ENCODE data around the gene PDE3A. TPM values are rescaled to one million over a fixed set of nuclear protein-coding genes. Genes with fewer than 3 reads are reported as not detected.

PDE3A gene
- total RNA-seq, 4 donors from 2014 or later, result 4.4 to 5.3 (median 4.9) TPM

DNA sequence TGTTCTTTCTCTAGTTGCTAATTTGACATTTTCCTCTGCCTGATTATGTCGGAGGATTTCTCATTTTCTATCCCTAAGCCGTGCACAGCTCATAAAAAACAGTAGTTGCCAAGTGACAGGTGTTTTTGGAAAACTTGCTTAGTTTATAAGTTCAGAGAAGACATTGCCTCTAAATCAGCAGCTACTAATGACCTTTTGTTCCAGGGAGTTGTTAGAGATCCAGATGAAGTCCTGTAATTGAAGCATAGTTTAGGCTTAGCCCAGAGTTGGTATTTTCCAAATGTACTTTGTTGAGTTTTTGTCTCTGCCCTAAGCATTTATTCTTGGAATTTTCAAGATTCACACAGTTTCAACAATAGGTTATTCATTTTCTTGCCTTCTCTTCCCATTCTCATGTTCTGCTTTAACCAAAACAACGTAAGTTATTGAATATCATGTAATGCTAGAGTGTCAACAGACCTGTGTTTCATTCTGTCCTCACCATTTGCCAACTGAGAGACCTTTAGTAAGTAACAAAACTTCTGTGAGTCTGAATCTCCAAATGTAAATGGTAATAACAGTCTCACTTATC is 216.8 kb downstream of the PDE3A start:
- in situ Hi-C loops (cut with MboI; ENCODE audit: low sequenced_read_pairs in 4 of 4), result no loop called here

DNA sequence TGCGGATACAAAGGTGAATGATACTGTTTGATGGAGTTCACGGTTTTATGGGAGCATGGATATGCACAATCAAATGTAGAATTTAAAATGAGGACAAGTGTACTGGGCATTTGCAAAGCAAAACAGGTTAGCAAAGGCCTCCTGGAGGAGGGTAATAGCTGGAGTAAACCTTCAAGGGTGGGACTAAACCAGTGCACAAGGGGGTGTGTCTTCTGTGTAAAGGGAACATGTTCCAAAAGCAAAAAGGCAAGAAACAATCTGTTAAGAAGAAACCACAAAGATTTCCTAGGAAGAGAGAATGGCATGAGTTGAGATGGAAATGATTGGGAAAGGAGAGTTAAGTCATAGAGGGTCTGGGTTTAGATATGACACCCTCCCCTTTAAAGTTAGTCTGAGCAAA is 217.6 kb downstream of the PDE3A start:
- TF ChIP-seq, protein P1, sequence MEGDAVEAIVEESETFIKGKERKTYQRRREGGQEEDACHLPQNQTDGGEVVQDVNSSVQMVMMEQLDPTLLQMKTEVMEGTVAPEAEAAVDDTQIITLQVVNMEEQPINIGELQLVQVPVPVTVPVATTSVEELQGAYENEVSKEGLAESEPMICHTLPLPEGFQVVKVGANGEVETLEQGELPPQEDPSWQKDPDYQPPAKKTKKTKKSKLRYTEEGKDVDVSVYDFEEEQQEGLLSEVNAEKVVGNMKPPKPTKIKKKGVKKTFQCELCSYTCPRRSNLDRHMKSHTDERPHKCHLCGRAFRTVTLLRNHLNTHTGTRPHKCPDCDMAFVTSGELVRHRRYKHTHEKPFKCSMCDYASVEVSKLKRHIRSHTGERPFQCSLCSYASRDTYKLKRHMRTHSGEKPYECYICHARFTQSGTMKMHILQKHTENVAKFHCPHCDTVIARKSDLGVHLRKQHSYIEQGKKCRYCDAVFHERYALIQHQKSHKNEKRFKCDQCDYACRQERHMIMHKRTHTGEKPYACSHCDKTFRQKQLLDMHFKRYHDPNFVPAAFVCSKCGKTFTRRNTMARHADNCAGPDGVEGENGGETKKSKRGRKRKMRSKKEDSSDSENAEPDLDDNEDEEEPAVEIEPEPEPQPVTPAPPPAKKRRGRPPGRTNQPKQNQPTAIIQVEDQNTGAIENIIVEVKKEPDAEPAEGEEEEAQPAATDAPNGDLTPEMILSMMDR (IDR thresholded peaks at IDR 0.05 in 4 of 5, conservative IDR thresholded peaks at IDR 0.05 in 1 of 5), result no peak
- TF ChIP-seq POLR2A (IDR thresholded peaks at IDR 0.05), result no peak
- Histone ChIP-seq H3K4me1 (no peaks in the 10 kb centered on the region), H3K27ac (no peak overlapping the region), H3K27me3 (no peaks in the 10 kb centered on the region), H3K9me3 (no peaks in the 10 kb centered on the region), H3K4me3 (no peak overlapping the region), H3K36me3 (no peaks in the 10 kb centered on the region)
- DNase-seq (no peak), ATAC-seq (no peak)
- in situ Hi-C loops (cut with MboI; ENCODE audit: low sequenced_read_pairs in 4 of 4), result no loop called here
- intact Hi-C loops (cut with DNase I; ENCODE audit: low total_unique reads), result no loop called here

More for the DNA sequence above, 216.8 kb downstream of the PDE3A start:
- Histone ChIP-seq H3K9me3 (no peaks in the 10 kb centered on the region), H3K36me3 (no peaks in the 10 kb centered on the region), H3K4me3 (no peak overlapping the region), H3K4me1 (no peaks in the 10 kb centered on the region), H3K27me3 (no peaks in the 10 kb centered on the region), H3K27ac (no peak overlapping the region)
- no peak for DNase-seq
- no peak for ATAC-seq
- TF ChIP-seq POLR2A (IDR thresholded peaks at IDR 0.05), result no peak
- TF ChIP-seq, protein P1 (IDR thresholded peaks at IDR 0.05 in 4 of 5, conservative IDR thresholded peaks at IDR 0.05 in 1 of 5), result no peak
- intact Hi-C loops (cut with DNase I; ENCODE audit: low total_unique reads), result no loop called here

DNA sequence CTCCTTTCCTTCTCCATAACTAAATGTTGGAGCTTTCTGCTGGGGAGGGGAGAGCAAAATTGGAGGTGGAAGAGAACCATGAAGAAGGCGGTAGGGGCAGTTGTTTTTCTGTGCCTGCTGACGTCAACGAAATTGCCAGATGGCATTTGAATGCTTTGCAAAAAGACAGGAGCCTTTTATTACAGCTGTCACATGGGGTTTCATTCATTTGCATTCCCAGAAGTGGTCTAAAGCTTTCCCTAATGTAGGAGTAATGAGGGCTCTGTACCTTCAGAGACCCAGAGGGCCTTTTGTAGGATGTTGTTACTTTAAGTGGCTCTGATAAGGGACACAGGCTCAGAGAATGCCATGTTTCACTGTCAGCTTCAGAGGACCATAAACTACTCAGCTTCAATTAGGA is 219.7 kb downstream of the PDE3A start:
- TF ChIP-seq, protein P1 (IDR thresholded peaks at IDR 0.05 in 4 of 5, conservative IDR thresholded peaks at IDR 0.05 in 1 of 5), result no peak
- TF ChIP-seq POLR2A (IDR thresholded peaks at IDR 0.05), result no peak
- no peaks in the 10 kb centered on the region for H3K9me3 ChIP-seq
- no peak overlapping the region for H3K4me3 ChIP-seq
- in situ Hi-C loops (cut with MboI; ENCODE audit: low sequenced_read_pairs in 4 of 4), result no loop called here
- intact Hi-C loops (cut with DNase I; ENCODE audit: low total_unique reads), result no loop called here
- ATAC-seq (no peak), DNase-seq (no peak)
- H3K36me3 ChIP-seq, result no peaks in the 10 kb centered on the region
- no peaks in the 10 kb centered on the region for H3K4me1 ChIP-seq
- H3K27ac ChIP-seq, result no peak overlapping the region
- H3K27me3 ChIP-seq, result no peaks in the 10 kb centered on the region

DNA sequence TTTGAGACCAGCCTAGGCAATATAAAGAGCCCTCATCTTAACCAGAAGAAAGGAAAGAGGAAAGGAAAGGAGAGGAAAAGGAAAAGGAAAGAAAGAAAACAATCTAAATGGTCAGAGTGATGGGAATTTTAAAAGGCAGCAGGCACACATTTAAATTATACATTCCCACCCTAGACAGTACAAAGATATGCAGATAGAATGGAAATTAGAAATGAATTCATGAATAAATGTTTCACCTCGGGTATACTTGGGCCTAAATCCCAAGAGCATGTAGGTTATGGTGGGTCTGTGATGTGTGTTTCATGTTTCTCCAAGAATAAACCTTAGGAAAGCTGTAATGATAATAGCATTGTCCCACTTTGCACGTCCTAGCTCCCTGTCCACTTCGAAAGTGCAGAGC is 222.2 kb downstream of the PDE3A start:
- no peaks in the 10 kb centered on the region for H3K4me1 ChIP-seq
- in situ Hi-C loops (cut with MboI; ENCODE audit: low sequenced_read_pairs in 4 of 4), result no loop called here
- DNase-seq, result no peak
- intact Hi-C loops (cut with DNase I; ENCODE audit: low total_unique reads), result no loop called here
- H3K9me3 ChIP-seq, result no peaks in the 10 kb centered on the region
- no peak for ATAC-seq
- no peak overlapping the region for H3K27ac ChIP-seq
- H3K36me3 ChIP-seq, result no peaks in the 10 kb centered on the region
- H3K27me3 ChIP-seq, result no peaks in the 10 kb centered on the region
- TF ChIP-seq POLR2A (IDR thresholded peaks at IDR 0.05), result no peak
- no peak overlapping the region for H3K4me3 ChIP-seq

DNA sequence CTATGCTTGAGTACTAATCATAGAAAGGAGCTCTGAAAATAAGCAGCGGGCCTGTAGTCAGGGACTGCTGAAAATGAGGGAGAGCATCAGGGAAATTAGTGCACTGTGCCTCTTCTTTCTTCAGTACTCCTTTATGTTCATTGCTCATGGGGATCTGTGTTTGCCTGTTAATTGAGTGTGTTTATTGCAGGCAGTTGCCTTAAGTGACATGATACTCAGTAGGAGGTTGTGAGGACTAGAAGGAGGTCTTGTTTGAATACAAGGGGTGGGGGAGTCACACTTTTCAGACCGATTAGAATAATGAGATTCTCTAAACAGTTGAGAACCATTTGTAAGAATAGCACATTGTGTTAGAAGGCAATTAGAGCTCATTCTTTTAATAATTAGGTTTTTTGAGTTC is 224.2 kb downstream of the PDE3A start:
- H3K36me3 ChIP-seq, result no peaks in the 10 kb centered on the region
- H3K27me3 ChIP-seq, result no peaks in the 10 kb centered on the region
- in situ Hi-C loops (cut with MboI; ENCODE audit: low sequenced_read_pairs in 4 of 4), result no loop called here
- no peaks in the 10 kb centered on the region for H3K4me1 ChIP-seq
- no peak for TF ChIP-seq POLR2A (IDR thresholded peaks at IDR 0.05)
- TF ChIP-seq, protein P1 (IDR thresholded peaks at IDR 0.05 in 4 of 5, conservative IDR thresholded peaks at IDR 0.05 in 1 of 5), result no peak
- no peak overlapping the region for H3K27ac ChIP-seq
- intact Hi-C loops (cut with DNase I; ENCODE audit: low total_unique reads), result no loop called here
- ATAC-seq, result no peak
- no peak overlapping the region for H3K4me3 ChIP-seq
- no peaks in the 10 kb centered on the region for H3K9me3 ChIP-seq
- no peak for DNase-seq

Measured in gastrocnemius medialis (tissue), 4 donors.